NB4 (cell line): ENCODE data around the gene TMEM126A.

Experiments used
- MYC ChIP-seq: IDR thresholded peaks from 2 replicates; pipeline ENCODE4 v1.6.1; 2011; ENCODE audit warnings: low read depth, low read length
- TF ChIP-seq, protein P1 (sequence below): IDR thresholded peaks from one replicate; pipeline ENCODE4 v1.5.1; 2012; ENCODE audit warnings: low read depth, low read length

DNA sequence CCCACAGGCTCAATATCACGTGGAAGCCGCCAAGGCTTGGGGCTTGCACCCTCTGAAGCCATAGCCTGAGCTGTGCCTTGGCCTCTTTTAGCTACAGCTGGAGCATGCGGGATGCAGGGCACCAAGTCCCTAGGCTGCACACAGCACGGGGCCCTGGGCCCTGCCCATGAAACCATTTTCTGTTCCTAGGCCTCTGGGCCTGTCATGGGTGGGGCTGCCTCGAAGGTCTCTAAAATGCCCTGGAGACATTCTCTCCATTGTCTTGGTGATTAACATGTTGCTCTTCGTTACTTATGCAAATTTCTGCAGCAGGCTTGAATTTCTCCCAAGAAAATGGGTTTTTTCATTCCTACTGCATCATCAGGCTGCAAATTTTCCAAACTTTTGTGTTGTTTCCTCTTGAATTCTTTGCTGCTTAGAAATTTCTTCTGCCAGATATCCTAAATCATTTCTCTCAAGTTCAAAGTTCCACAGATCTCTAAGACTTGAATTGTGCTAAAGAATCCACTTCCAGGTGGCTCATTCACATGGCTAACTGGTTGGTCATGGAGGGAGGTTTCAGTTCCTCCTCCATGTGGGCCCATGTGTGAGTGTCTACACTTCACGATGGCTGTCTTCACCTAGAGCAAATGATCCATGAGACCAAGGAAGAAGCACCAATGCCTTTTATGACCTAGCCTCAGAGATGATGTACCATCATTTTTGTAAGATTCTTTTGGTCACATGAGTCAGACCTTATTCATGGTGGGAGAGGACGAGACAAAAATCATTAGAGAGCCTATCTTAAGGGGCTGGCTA lies 24.5 kb downstream of the TMEM126A start:
- TF ChIP-seq, protein P1, sequence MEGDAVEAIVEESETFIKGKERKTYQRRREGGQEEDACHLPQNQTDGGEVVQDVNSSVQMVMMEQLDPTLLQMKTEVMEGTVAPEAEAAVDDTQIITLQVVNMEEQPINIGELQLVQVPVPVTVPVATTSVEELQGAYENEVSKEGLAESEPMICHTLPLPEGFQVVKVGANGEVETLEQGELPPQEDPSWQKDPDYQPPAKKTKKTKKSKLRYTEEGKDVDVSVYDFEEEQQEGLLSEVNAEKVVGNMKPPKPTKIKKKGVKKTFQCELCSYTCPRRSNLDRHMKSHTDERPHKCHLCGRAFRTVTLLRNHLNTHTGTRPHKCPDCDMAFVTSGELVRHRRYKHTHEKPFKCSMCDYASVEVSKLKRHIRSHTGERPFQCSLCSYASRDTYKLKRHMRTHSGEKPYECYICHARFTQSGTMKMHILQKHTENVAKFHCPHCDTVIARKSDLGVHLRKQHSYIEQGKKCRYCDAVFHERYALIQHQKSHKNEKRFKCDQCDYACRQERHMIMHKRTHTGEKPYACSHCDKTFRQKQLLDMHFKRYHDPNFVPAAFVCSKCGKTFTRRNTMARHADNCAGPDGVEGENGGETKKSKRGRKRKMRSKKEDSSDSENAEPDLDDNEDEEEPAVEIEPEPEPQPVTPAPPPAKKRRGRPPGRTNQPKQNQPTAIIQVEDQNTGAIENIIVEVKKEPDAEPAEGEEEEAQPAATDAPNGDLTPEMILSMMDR, result no peak
- no peak for TF ChIP-seq MYC
